WTC11 (cell line): ENCODE results near the gene IQCC.

Source experiments
- FOXJ3 ChIP-seq: sonication (generic); formaldehyde crosslinking; IDR thresholded peaks from 2 replicates; pipeline ENCODE4 v1.9.0; 2021; ENCODE audit warnings: missing genetic modification reagents, mild to moderate bottlenecking, borderline replicate concordance
- GABPB1 ChIP-seq: sonication (generic); formaldehyde crosslinking; IDR thresholded peaks from 2 replicates; pipeline ENCODE4 v1.8.1; 2023; ENCODE audit warnings: mild to moderate bottlenecking, missing genetic modification reagents
- HMGA2 ChIP-seq: fragments of 250-450 bp; sonication (Bioruptor Pico); IDR thresholded peaks from 2 replicates; pipeline ENCODE4 v1.4.0; 2021; ENCODE audit warnings: mild to moderate bottlenecking, moderate library complexity
- SP1 ChIP-seq: sonication (generic); formaldehyde crosslinking; conservative IDR thresholded peaks from 2 replicates; pipeline ENCODE4 v1.8.1; 2022; ENCODE audit warnings: missing genetic modification reagents
- ZNF121 ChIP-seq: sonication (generic); formaldehyde crosslinking; IDR thresholded peaks from 2 replicates; pipeline ENCODE4 v1.8.0; 2023; ENCODE audit warnings: missing genetic modification reagents
- ZNF219 ChIP-seq: sonication (generic); formaldehyde crosslinking; IDR thresholded peaks from 2 replicates; pipeline ENCODE4 v1.8.0; 2023; ENCODE audit warnings: missing genetic modification reagents, mild to moderate bottlenecking, borderline replicate concordance
- ZNF263 ChIP-seq: sonication (generic); formaldehyde crosslinking; IDR thresholded peaks from 2 replicates; pipeline ENCODE4 v1.8.1; 2022; ENCODE audit warnings: low read depth, mild to moderate bottlenecking, moderate library complexity, missing genetic modification reagents
- ZNF512 ChIP-seq: sonication (generic); formaldehyde crosslinking; IDR thresholded peaks from 2 replicates; pipeline ENCODE4 v1.8.1; 2022; ENCODE audit warnings: missing genetic modification reagents, borderline replicate concordance
- TF ChIP-seq, protein P1 (sequence below): fragments of 200-600 bp; IDR thresholded peaks from 2 replicates; pipeline ENCODE4 v1.8.0; 2022; ENCODE audit warnings: antibody characterized with exemption
- TF ChIP-seq, protein P2 (sequence below): sonication (generic); formaldehyde crosslinking; IDR thresholded peaks from 2 replicates; pipeline ENCODE4 v1.8.1; 2023; ENCODE audit warnings: mild to moderate bottlenecking, missing genetic modification reagents, moderate library complexity
- TF ChIP-seq, protein P3 (sequence below): sonication (generic); formaldehyde crosslinking; conservative IDR thresholded peaks from 2 replicates; pipeline ENCODE4 v1.8.1; 2023; ENCODE audit warnings: mild to moderate bottlenecking, low read depth, missing genetic modification reagents, moderate library complexity
- TF ChIP-seq, protein P4 (sequence below): sonication (generic); formaldehyde crosslinking; IDR thresholded peaks from 2 replicates; pipeline ENCODE4 v1.8.0; 2022; ENCODE audit warnings: mild to moderate bottlenecking, missing genetic modification reagents
- TF ChIP-seq, protein P5 (sequence below): sonication (generic); formaldehyde crosslinking; IDR thresholded peaks from 2 replicates; pipeline ENCODE4 v1.8.1; 2023; ENCODE audit warnings: mild to moderate bottlenecking, missing genetic modification reagents

- no peak for TF ChIP-seq ZNF219 (CRISPR knock-in tag)
- TF ChIP-seq, protein P1, sequence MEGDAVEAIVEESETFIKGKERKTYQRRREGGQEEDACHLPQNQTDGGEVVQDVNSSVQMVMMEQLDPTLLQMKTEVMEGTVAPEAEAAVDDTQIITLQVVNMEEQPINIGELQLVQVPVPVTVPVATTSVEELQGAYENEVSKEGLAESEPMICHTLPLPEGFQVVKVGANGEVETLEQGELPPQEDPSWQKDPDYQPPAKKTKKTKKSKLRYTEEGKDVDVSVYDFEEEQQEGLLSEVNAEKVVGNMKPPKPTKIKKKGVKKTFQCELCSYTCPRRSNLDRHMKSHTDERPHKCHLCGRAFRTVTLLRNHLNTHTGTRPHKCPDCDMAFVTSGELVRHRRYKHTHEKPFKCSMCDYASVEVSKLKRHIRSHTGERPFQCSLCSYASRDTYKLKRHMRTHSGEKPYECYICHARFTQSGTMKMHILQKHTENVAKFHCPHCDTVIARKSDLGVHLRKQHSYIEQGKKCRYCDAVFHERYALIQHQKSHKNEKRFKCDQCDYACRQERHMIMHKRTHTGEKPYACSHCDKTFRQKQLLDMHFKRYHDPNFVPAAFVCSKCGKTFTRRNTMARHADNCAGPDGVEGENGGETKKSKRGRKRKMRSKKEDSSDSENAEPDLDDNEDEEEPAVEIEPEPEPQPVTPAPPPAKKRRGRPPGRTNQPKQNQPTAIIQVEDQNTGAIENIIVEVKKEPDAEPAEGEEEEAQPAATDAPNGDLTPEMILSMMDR = no peak
- TF ChIP-seq SP1 (CRISPR knock-in tag) = no peak
- TF ChIP-seq, protein P2, sequence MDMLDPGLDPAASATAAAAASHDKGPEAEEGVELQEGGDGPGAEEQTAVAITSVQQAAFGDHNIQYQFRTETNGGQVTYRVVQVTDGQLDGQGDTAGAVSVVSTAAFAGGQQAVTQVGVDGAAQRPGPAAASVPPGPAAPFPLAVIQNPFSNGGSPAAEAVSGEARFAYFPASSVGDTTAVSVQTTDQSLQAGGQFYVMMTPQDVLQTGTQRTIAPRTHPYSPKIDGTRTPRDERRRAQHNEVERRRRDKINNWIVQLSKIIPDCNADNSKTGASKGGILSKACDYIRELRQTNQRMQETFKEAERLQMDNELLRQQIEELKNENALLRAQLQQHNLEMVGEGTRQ (CRISPR knock-in tag) = no peak
- no peak for TF ChIP-seq ZNF121
- no peak for TF ChIP-seq ZNF512 (CRISPR knock-in tag)
- no peak for TF ChIP-seq HMGA2
- TF ChIP-seq GABPB1 (CRISPR knock-in tag) = no peak
- TF ChIP-seq, protein P3, sequence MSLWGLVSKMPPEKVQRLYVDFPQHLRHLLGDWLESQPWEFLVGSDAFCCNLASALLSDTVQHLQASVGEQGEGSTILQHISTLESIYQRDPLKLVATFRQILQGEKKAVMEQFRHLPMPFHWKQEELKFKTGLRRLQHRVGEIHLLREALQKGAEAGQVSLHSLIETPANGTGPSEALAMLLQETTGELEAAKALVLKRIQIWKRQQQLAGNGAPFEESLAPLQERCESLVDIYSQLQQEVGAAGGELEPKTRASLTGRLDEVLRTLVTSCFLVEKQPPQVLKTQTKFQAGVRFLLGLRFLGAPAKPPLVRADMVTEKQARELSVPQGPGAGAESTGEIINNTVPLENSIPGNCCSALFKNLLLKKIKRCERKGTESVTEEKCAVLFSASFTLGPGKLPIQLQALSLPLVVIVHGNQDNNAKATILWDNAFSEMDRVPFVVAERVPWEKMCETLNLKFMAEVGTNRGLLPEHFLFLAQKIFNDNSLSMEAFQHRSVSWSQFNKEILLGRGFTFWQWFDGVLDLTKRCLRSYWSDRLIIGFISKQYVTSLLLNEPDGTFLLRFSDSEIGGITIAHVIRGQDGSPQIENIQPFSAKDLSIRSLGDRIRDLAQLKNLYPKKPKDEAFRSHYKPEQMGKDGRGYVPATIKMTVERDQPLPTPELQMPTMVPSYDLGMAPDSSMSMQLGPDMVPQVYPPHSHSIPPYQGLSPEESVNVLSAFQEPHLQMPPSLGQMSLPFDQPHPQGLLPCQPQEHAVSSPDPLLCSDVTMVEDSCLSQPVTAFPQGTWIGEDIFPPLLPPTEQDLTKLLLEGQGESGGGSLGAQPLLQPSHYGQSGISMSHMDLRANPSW = no peak
- TF ChIP-seq, protein P4, sequence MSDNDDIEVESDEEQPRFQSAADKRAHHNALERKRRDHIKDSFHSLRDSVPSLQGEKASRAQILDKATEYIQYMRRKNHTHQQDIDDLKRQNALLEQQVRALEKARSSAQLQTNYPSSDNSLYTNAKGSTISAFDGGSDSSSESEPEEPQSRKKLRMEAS = no peak
- no peak for TF ChIP-seq FOXJ3 (CRISPR knock-in tag)
- TF ChIP-seq, protein P5, sequence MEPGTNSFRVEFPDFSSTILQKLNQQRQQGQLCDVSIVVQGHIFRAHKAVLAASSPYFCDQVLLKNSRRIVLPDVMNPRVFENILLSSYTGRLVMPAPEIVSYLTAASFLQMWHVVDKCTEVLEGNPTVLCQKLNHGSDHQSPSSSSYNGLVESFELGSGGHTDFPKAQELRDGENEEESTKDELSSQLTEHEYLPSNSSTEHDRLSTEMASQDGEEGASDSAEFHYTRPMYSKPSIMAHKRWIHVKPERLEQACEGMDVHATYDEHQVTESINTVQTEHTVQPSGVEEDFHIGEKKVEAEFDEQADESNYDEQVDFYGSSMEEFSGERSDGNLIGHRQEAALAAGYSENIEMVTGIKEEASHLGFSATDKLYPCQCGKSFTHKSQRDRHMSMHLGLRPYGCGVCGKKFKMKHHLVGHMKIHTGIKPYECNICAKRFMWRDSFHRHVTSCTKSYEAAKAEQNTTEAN (CRISPR knock-in tag) = no peak
- no peak for TF ChIP-seq ZNF263 (CRISPR knock-in tag)
Measured at GRCh38 chr1:32159189-32159588, 46.3 kb upstream of the IQCC start.
